HCT116 (cell line): ENCODE results near the gene CDX1. TPM values are rescaled to one million over a fixed set of nuclear protein-coding genes. Genes with fewer than 3 reads are reported as not detected.

Experiments used
- ATAC-seq: fragments of 200-7000 bp; cut with Tn5 transposase; 2 replicates; pipeline ENCODE4 v1.9.1; 2020; ENCODE audit warnings: mild to moderate bottlenecking, moderate library complexity
- BruUV-seq: library from RNA; stranded (reverse); fragments of 400-500 nt; replicated peaks from 2 replicates; lab custom pipeline; 2021; lab: Mats Ljungman, UMichigan
- CTCF ChIA-PET: fragments of 300-600 bp; sonication (Branson Sonifier 250); formaldehyde crosslinking; loops from one replicate; lab custom pipeline; 2021; ENCODE audit warnings: antibody characterized with exemption; lab: Charles Lee
- POLR2A ChIA-PET: fragments of 300-600, 350-600 bp; sonication (Branson Sonifier 250); formaldehyde crosslinking; loops from one replicate; lab custom pipeline; 2021; ENCODE audit warnings: antibody characterized with exemption; lab: Charles Lee
- RAD21 ChIA-PET, 2 experiments: fragments of 300-600 bp; sonication (Branson Sonifier 250); formaldehyde crosslinking; loops; one replicate each; lab custom pipeline; 2023; ENCODE audit warnings: low total read pairs in 2 of 2; ENCODE audit not compliant: uncharacterized antibody in 2 of 2, unreplicated experiment in 2 of 2, low non-redundant PET in 1 of 2; lab: Charles Lee
- DNase-seq: peaks from one replicate; pipeline ENCODE4 v3.0.0-alpha.2; 2010; ENCODE audit warnings: low read depth, low spot score
- H2AFZ ChIP-seq: fragments of 200-600 bp; shearing (Covaris generic), sonication (generic); 2 replicates; pipeline ENCODE4 v1.6.1; 2017; ENCODE audit warnings: low read depth, mixed run types, mixed read lengths, antibody characterized with exemption, low read length; ENCODE audit not compliant: poor library complexity, severe bottlenecking
- H3K27ac ChIP-seq: 2 replicates; pipeline ENCODE4 v1.5.1; 2012; ENCODE audit warnings: low read depth, low read length
- H3K27me3 ChIP-seq: fragments of 200-600 bp; sonication (generic); 2 replicates; pipeline ENCODE4 v1.6.1; 2016; ENCODE audit warnings: mixed run types, low read length, mixed read lengths; ENCODE audit not compliant: insufficient read depth
- H3K36me3 ChIP-seq, 2 experiments: fragments of 200-500 bp in 1 of 2; fragments of 200-600 bp in 1 of 2; sonication (Bioruptor generic) in 1 of 2; sonication (generic) in 1 of 2; 2 replicates each; pipeline versions ENCODE4 v1.5.1 to v1.6.1; 2014 to 2016; ENCODE audit warnings: low read length in 2 of 2, inconsistent platforms in 1 of 2, mixed read lengths in 1 of 2, mixed run types in 1 of 2; ENCODE audit not compliant: insufficient read depth in 2 of 2, control insufficient read depth in 1 of 2
- H3K4me1 ChIP-seq, 2 experiments: fragments of 200-600 bp in 1 of 2; sonication (generic) in 1 of 2; 2 replicates each; pipeline versions ENCODE4 v1.5.1 to v1.6.1; 2012 to 2017; ENCODE audit warnings: low read length in 2 of 2, inconsistent platforms in 1 of 2, mild to moderate bottlenecking in 1 of 2, mixed read lengths in 1 of 2, mixed run types in 1 of 2, moderate library complexity in 1 of 2; ENCODE audit not compliant: insufficient read depth in 2 of 2, control insufficient read depth in 1 of 2
- H3K4me2 ChIP-seq: fragments of 200-600 bp; sonication (generic); 2 replicates; pipeline ENCODE4 v1.6.1; 2017; ENCODE audit warnings: mixed run types, low read length, mixed read lengths
- H3K4me3 ChIP-seq, 2 experiments: fragments of 200-600 bp in 1 of 2; sonication (generic) in 1 of 2; replicated peaks in 1 of 2; 2 replicates each; pipeline ENCODE4 v1.5.1; 2011 to 2016; ENCODE audit warnings: low read length in 2 of 2, control low read depth in 1 of 2, low read depth in 1 of 2, mild to moderate bottlenecking in 1 of 2, mixed read lengths in 1 of 2, mixed run types in 1 of 2
- H3K79me2 ChIP-seq: fragments of 200-600 bp; sonication (generic); 2 replicates; pipeline ENCODE4 v1.6.1; 2017; ENCODE audit warnings: mild to moderate bottlenecking, mixed run types, low read length, moderate library complexity, mixed read lengths; ENCODE audit not compliant: insufficient read depth
- H3K9ac ChIP-seq: fragments of 200-600 bp; sonication (generic); 2 replicates; pipeline ENCODE4 v1.6.1; 2016; ENCODE audit warnings: low read length, mixed read lengths
- H3K9me2 ChIP-seq: fragments of 200-600 bp; sonication (generic), shearing (Covaris generic); 2 replicates; pipeline ENCODE4 v1.6.1; 2017; ENCODE audit warnings: mixed run types, mild to moderate bottlenecking, moderate library complexity; ENCODE audit not compliant: insufficient read depth
- H3K9me3 ChIP-seq, 2 experiments: fragments of 200-500 bp in 1 of 2; fragments of 200-600 bp in 1 of 2; sonication (Bioruptor generic) in 1 of 2; sonication (generic) in 1 of 2; 2 replicates each; pipeline ENCODE4 v1.6.1; 2014 to 2017; ENCODE audit warnings: low read length in 2 of 2, mixed read lengths in 2 of 2, inconsistent platforms in 1 of 2, low read depth in 1 of 2, mild to moderate bottlenecking in 1 of 2, mixed run types in 1 of 2, moderate library complexity in 1 of 2; ENCODE audit not compliant: control insufficient read depth in 1 of 2, insufficient read depth in 1 of 2
- H4K20me1 ChIP-seq: fragments of 200-600 bp; sonication (generic), shearing (Covaris generic); 2 replicates; pipeline ENCODE4 v1.6.1; 2017; ENCODE audit warnings: mixed run types, mild to moderate bottlenecking, moderate library complexity; ENCODE audit not compliant: insufficient read depth
- CEBPB ChIP-seq: IDR thresholded peaks from 2 replicates; pipeline ENCODE4 v1.6.1; 2012; ENCODE audit warnings: low read depth
- EGR1 ChIP-seq: IDR thresholded peaks from 2 replicates; pipeline ENCODE4 v1.6.1; 2012; ENCODE audit warnings: low read depth
- EZH2 ChIP-seq: fragments of 200-600 bp; sonication (generic); IDR thresholded peaks from 2 replicates; pipeline ENCODE4 v1.6.1; 2017; ENCODE audit warnings: antibody characterized with exemption, mixed run types
- FOSL1 ChIP-seq: IDR thresholded peaks from 2 replicates; pipeline ENCODE4 v1.6.1; 2012; ENCODE audit warnings: low read depth
- JUND ChIP-seq: IDR thresholded peaks from 2 replicates; pipeline ENCODE4 v1.6.1; 2012
- POLR2AphosphoS5 ChIP-seq: IDR thresholded peaks from 2 replicates; pipeline ENCODE4 v1.6.1; 2011; ENCODE audit warnings: mild to moderate bottlenecking, low read depth, low read length, moderate library complexity
- RAD21 ChIP-seq: IDR thresholded peaks from 2 replicates; pipeline ENCODE4 v1.6.1; 2012; ENCODE audit warnings: low read depth, mild to moderate bottlenecking
- REST ChIP-seq: IDR thresholded peaks from 2 replicates; pipeline ENCODE4 v1.6.1; 2012; ENCODE audit warnings: low read depth
- SP1 ChIP-seq: IDR thresholded peaks from 2 replicates; pipeline ENCODE4 v1.6.1; 2012; ENCODE audit warnings: low read depth
- TCF7L2 ChIP-seq: IDR thresholded peaks from 2 replicates; pipeline ENCODE4 v1.7.0; 2011; ENCODE audit warnings: borderline replicate concordance, inconsistent platforms; ENCODE audit not compliant: insufficient read depth, insufficient read length; ENCODE audit errors: extremely low read depth
- ZFX ChIP-seq: fragments of 450-650 bp; IDR thresholded peaks from 2 replicates; pipeline ENCODE4 v1.6.1; 2017
- intact Hi-C: fragments of 100-400 bp; cut with micrococcal nuclease; formaldehyde crosslinking; loops from 2 replicates; pipeline ENCODE4 v1.10.0; 2022
- total RNA-seq: library from RNA; stranded (reverse); gene quantifications from one replicate; pipeline ENCODE4 v1.2.1, GENCODE V29; 2021; ENCODE audit not compliant: unreplicated experiment

Gene CDX1
- total RNA-seq, 1 experiment from 2014 or later: not detected

DNA sequence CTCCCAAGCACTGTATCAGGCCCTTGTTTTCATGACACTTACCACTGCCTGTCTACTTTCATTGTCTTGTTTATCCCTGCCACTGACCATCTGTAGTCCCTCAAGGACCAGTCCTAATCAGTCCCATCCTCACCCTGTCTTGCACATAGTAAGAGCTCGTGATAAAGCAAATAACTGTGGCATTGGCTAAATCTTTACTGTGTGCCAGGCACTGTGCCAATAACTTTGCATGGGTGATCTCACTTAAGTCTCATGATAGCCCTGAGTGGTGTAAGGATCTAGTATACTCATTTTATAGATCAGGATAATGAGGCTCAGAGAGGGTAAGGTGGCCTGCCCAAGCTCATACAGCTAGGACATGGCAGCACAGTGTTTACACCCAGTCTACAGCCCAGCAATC is 5.6 kb downstream of the CDX1 start:
- H3K9ac ChIP-seq: no peak overlapping the region
- no peaks in the 10 kb centered on the region for H3K9me3 ChIP-seq
- no peaks in the 10 kb centered on the region for H4K20me1 ChIP-seq
- H2AFZ ChIP-seq: no peak overlapping the region
- no peak overlapping the region for H3K4me2 ChIP-seq
- no peak for DNase-seq
- H3K9me2 ChIP-seq: no peaks in the 10 kb centered on the region
- no peaks in the 10 kb centered on the region for H3K79me2 ChIP-seq
- TF ChIP-seq TCF7L2: no peak
- no peak for TF ChIP-seq REST
- TF ChIP-seq EGR1: no peak
- TF ChIP-seq RAD21: no peak
- no peak for TF ChIP-seq POLR2AphosphoS5
- TF ChIP-seq, all 23 proteins: peak for 0
- CTCF ChIA-PET: interaction anchor here (0.9 kb wide), 1 partner anchor 10 kb away, joined by 3 read pairs; no protein-coding TSS in a partner anchor
- no peaks in the 10 kb centered on the region for H3K4me1 ChIP-seq
- intact Hi-C loops: no loop called here
- no peak overlapping the region for H3K4me3 ChIP-seq
- H3K36me3 ChIP-seq: no peaks in the 10 kb centered on the region
- RAD21 ChIA-PET: no interaction called here
- BruUV-seq: no TSS peak
- no peak overlapping the region for H3K27ac ChIP-seq
- POLR2A ChIA-PET: no interaction called here
- H3K27me3 ChIP-seq: peaks cover 9% of the 10 kb centered on the region
- ATAC-seq: no peak

- H3K27ac ChIP-seq: no peak overlapping the region
- no peak overlapping the region for H2AFZ ChIP-seq
- no peaks in the 10 kb centered on the region for H3K79me2 ChIP-seq
- no peak for TF ChIP-seq EZH2
- TF ChIP-seq CEBPB: no peak
- no peak for TF ChIP-seq JUND
- no peak for TF ChIP-seq ZFX
- no peak for TF ChIP-seq FOSL1
- no peak for TF ChIP-seq SP1
- RAD21 ChIA-PET: no interaction called here
- peaks cover 9% of the 10 kb centered on the region for H3K27me3 ChIP-seq
- no TSS peak for BruUV-seq
- DNase-seq (no peak), ATAC-seq (no peak)
- no peaks in the 10 kb centered on the region for H3K9me3 ChIP-seq
- POLR2A ChIA-PET: no interaction called here
- H3K9ac ChIP-seq: no peak overlapping the region
- no peak overlapping the region for H3K4me2 ChIP-seq
- no peaks in the 10 kb centered on the region for H3K36me3 ChIP-seq
- H3K4me1 ChIP-seq: no peaks in the 10 kb centered on the region
- H3K9me2 ChIP-seq: no peaks in the 10 kb centered on the region
- intact Hi-C loops: no loop called here
- CTCF ChIA-PET: no interaction called here
- no peak overlapping the region for H3K4me3 ChIP-seq
- no peaks in the 10 kb centered on the region for H4K20me1 ChIP-seq
Observed at GRCh38 chr5:150172556-150172955, 6.0 kb downstream of the CDX1 start.
